GM21526 (cell line): ENCODE results near the gene BTRC.
A peak's percentile ranks its signal among the peaks of the same experiment; 100 is the strongest.
"Not testable (repeated sequence)": the region's sequence is repeated elsewhere in the genome, so short reads cannot be mapped to it uniquely, and the experiment has no call there.

Source experiments
- ATAC-seq: cut with Tn5 transposase; IDR thresholded peaks from one replicate; pipeline ENCODE4 v1.9.1; 2021; ENCODE audit warnings: moderate library complexity; ENCODE audit not compliant: unreplicated experiment, low FRiP score

BTRC gene

GRCh38 chr10:101577121-101577871, 223.3 kb downstream of the BTRC start:
- no peak for ATAC-seq

GRCh38 chr10:101578192-101578591, 224.2 kb downstream of the BTRC start:
- ATAC-seq = no peak

GRCh38 chr10:101578803-101579515, 225.0 kb downstream of the BTRC start:
- no peak for ATAC-seq

GRCh38 chr10:101579516-101579870, 225.5 kb downstream of the BTRC start:
- ATAC-seq = no peak

- ATAC-seq = no peak
Measured at GRCh38 chr10:101580486-101581399, 226.8 kb downstream of the BTRC start.

GRCh38 chr10:101585841-101586240, 231.9 kb downstream of the BTRC start:
- ATAC-seq = no peak

GRCh38 chr10:101587725-101588653, 234.0 kb downstream of the BTRC start, which contains the start of the genes DPCD and POLL:
DPCD (plus strand) TSS chr10:101588321; CDS start chr10:101588337, 16 bp downstream.
POLL (minus strand) TSS chr10:101588257; CDS start chr10:101587360, 897 bp downstream.
- ATAC-seq = peak; percentile 93

GRCh38 chr10:101588879-101589278, 234.9 kb downstream of the BTRC start:
- ATAC-seq = no peak

GRCh38 chr10:101593331-101593730, 239.4 kb downstream of the BTRC start:
- ATAC-seq = not testable (repeated sequence)

- no peak for ATAC-seq
Measured at GRCh38 chr10:101595591-101596433, 241.8 kb downstream of the BTRC start.

- no peak for ATAC-seq
Measured at GRCh38 chr10:101597091-101597900, 243.3 kb downstream of the BTRC start.

- no peak for ATAC-seq
Measured at GRCh38 chr10:101601541-101601940, 247.6 kb downstream of the BTRC start.

- peak; percentile 62 for ATAC-seq
Measured at GRCh38 chr10:101602761-101603398, 248.9 kb downstream of the BTRC start.
